ENCODE data around the gene PLD2.
"Not testable (repeated sequence)": the region's sequence is repeated elsewhere in the genome, so short reads cannot be mapped to it uniquely, and the experiment has no call there.

The PLD2 gene

DNA sequence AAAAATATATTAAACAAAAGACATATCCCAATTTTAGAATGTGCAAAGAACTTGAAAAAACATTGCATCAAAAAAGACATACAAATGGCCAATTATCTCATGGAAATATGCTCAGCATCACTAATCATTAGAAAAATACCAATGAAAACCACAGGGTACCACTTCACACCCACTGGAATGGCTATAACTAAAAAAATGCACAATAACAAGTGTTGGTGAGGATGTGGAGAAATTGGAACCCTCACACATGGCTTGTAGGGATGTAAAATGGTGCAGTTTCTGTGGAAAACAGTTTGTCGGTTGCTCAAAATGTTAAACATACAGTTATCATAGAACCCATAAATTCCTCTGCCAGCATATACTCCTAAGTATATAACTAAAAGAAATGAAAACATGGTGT lies 11.8 kb upstream of the PLD2 start:
- DNase-seq: no peak

- no peak for DNase-seq
These were observed 10.4 kb upstream of the PLD2 start for GRCh38 chr17:4796552-4796920.

- no peak for DNase-seq
These were observed 6.3 kb upstream of the PLD2 start for GRCh38 chr17:4800462-4801196.

- DNase-seq: no peak
These were observed 4.7 kb upstream of the PLD2 start, which contains the start of gene C17orf114 for GRCh38 chr17:4802228-4802627. Gene C17orf114 (minus strand): TSS chr17:4802328.

DNA sequence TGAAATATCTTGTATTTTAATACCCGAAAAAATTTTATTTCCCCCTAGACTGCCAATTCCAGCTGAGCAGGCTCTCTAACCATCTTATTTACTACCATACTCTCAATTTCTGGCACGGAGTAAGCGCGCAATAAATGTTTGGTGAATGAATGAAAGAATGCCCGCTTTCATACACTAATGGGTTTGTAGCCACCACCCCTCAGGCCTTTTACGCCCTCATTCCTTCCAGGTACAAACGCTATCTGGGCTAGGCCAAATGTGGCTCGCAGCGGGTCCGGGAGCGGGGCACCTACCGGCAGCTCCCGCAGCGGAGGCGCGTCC lies 536 bp upstream of the PLD2 start:
- no peak for DNase-seq

- no peak for DNase-seq
These were observed 839 bp downstream of the PLD2 start for GRCh38 chr17:4807605-4808377.

- DNase-seq: no peak
These were observed 1.4 kb downstream of the PLD2 start for GRCh38 chr17:4808378-4808767.

DNA sequence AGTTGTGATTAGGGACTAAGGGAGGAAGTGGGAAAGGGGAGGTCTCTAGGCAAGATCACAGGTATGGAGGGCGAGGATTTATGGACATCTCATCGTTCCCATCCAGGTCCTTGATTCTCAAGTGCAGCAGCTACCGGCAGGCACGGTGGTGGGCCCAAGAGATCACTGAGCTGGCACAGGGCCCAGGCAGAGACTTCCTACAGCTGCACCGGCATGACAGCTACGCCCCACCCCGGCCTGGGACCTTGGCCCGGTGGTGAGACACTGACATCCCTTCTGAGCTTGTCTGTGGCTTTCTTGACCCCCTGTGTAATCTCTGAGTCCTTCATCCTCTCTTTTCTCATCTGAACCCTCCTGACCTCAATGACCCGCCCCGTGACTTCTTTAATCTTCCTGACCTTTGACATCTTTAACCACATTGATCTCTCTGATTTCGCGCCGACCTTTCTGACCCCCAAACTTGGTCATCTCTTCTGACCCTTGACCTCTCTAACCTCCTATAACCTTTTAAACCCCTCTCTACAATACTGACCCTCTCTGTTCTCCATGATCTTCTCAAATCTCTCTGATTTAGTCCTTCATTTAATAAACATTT lies 3.8 kb downstream of the PLD2 start:
- DNase-seq: no peak

DNA sequence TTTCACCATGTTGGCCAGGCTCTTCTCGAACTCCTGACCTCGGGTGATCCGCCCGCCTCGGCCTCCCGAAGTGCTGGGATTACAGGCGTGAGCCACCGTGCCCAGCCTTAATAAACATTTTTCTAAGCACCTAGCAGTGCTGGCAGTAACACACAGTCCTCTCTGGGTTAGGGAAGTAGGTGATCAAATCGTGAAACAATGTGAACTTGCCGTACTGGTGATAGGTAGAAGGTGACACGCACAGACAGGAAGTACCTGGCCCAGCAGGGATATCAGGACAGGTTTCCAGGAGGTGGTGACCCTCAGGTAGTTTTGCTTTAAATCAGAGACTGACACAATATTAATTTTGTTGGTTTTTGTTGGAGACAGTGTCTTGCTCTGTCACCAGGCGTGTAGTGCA lies 4.5 kb downstream of the PLD2 start:
- DNase-seq: no peak

- DNase-seq: no peak
These were observed 5.7 kb downstream of the PLD2 start for GRCh38 chr17:4812690-4813089.

DNA sequence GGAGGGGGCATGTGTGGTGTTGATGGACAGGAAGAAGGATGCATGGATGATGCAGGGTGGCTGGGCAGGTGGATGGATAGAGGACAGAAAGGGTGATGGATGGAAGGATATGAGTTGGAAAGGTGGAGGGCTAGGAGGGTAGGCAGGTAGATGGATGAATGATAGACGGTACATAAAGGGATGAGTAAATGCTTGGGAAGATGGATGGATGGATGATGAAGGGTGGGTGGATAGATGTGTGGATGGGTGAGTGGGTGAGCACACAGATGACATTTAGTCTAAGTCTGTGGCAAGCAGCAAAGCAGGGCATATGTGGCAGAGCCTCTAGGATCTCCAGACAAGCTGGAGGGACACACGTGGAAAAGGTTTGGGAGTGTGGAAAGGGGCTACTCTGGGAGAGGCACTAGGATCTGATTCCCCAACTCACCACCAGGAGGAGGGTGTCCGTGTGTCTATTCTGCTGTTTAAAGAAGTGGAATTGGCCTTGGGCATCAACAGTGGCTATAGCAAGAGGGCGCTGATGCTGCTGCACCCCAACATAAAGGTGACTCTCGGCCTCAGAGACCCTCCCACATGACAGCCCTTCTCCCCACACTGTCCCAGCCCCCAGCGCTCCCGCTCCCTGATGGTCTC lies 8.2 kb downstream of the PLD2 start:
- no peak for DNase-seq

- no peak for DNase-seq
These were observed 9.9 kb downstream of the PLD2 start for GRCh38 chr17:4816826-4817225.

DNA sequence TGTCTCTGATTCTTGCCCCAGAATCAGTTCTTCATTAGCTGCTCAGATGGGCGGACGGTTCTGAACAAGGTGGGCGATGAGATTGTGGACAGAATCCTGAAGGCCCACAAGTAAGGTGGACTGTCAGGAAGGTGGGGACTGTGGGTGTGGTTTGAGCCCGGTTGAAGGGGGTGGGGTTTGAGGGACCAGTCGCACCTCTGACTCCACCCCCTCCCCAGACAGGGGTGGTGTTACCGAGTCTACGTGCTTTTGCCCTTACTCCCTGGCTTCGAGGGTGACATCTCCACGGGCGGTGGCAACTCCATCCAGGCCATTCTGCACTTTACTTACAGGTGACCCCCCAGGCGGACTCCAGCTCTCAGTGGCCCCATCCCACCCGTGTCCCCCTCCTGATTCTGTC lies 11.3 kb downstream of the PLD2 start:
- DNase-seq: no peak

DNA sequence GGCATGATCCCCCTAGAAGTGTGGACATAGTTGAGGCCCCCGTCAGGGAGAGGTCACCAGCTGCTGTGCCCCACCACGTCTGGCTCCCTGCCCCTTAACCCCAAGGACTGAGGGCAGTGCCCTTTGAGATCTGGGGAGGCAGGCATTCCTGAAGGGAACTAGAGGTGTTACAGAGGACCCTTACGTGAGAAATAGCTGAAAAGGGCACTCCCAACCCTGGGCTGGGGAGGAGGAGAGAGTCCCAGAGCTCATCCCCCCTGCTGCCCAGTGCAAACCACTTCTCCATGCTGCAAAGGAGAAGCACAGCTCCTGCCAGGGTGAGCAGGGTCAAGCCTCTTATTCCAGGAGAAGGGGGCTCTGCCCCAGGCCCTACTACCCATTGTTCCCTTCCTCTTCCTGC lies 15.9 kb downstream of the PLD2 start:
- no peak for DNase-seq

- DNase-seq: no peak
These were observed 16.6 kb downstream of the PLD2 start for GRCh38 chr17:4823373-4824089.

DNA sequence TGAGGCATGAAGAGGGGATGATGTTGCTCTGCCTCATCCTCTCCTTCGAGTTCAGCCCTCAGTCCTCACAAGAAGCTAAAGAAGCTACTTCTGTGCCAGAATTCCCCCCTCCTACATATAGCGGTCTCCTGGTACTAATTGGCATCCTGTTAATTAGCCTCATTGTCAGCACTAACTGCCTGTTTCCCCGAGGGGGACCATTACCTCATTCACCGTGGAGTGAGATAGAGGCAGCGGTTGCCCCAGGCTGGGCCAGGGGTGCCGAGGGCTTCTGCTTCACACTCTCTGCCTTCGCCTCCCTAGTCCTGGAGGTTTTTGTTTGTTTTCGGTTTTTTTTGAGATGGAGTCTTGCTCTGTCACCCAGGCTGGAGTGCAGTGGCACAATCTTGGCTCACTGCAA lies 20.4 kb downstream of the PLD2 start:
- DNase-seq: no peak

DNA sequence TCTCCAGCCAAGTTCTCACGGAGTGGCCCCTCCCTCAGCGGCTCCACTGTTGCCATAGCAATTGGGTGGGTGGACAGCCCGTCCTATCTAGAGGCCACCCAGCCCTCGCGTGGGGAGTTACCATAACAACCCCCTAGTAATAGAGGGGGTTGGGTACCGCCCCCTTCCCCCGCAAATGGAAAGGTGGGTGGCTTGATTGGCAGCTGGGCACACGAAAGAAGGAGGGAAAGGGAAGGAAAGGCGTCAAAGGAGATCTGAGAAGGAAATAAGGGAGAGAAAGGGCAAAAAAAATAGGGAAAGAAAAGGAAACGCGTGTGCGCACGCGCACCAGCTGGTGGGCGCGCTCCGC lies 25.9 kb downstream of the PLD2 start:
- DNase-seq: not testable (repeated sequence)

DNA sequence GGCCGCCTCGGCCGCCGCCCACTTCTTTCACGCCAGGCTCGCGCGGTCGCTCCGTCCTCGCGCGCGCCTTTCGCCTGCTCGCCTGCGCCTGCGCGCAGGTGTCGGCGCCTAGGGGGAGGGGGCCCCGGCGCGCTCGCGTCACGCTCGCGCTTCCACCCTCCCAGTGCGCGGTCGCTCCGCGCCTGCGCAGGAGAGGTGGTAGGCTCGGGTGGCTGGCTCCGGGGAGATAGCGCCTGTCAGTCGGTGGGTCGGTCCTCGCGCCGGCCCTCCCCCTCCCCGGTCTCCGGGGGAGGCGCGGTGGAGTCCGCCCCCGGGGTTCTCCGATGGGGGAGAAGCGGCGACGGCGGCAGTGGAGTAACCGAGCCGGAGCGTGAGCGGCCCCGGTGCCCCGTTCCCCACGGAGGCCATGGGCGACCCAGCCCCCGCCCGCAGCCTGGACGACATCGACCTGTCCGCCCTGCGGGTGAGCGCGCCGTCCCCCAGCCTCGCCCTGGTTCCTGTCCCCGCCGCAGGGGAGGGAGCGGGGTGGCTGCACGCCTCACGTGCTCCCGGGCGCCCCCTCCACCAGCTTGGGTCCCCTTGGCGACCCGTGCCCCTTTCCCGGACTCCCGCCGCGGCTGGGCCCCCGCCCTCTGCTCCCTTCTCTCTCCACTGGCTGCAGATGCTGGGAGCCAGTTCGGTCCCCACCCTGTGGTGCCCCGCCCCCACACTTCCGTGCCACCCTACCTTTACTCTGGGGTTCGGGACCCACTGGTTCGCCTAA lies 26.4 kb downstream of the PLD2 start, which contains the start of gene MINK1:
MINK1 (plus strand) TSS at position 163 of the 763 bp plus-strand sequence; CDS start at position 407, 244 bp downstream.
- peak; percentile 94 for DNase-seq

DNA sequence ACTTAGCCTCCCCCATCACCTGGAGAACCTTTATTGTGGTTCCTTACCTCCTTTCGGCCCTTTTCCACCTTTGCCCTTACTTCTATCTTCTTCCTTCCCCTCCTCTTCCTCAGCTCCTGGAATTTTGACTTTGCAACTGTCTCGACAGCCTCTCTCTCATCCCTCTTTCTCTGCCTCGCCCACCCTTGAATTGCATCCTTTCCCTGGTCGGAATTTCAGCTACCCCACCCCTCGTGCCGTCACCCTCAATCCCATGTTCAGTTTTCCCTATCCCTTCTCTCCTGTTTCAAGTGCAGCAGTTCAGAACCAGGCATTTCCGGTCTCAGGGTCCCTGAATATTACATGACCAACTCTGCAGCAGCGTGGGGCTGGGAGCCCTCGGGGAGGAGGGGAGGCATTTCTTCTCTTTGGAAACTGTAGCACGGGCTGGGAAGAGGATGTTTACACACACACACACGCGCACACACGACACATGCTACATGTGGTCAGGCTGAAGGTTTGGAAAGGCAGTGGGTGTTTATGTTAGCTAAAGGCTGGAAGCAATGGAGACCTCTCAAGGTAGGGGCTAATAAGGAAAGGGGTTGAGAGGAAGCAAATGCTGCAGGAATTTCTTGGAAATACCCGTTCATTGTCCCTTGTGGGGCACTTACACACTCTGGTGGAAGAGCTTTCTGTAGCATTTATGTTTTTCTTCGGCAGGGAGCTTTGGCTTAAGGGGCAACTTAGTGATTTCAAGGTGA lies 27.2 kb downstream of the PLD2 start:
- DNase-seq: no peak

DNA sequence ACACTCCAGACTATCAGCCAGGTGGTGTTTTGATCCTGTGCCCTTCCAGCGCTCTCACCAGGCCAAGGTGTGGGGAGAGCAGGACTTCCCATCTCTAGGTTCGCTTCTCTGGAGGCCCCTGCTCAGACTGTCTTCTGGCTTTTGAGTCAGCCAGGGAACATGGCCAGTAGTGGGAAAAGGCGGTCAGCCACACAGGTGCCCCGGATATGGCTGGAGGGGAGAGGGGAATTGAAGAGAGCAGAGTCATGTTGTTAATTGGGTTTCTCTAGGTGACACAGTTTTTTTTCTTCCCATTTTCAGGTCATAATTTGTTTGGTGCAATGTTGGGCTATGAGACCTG lies 27.7 kb downstream of the PLD2 start:
- DNase-seq: no peak

DNA sequence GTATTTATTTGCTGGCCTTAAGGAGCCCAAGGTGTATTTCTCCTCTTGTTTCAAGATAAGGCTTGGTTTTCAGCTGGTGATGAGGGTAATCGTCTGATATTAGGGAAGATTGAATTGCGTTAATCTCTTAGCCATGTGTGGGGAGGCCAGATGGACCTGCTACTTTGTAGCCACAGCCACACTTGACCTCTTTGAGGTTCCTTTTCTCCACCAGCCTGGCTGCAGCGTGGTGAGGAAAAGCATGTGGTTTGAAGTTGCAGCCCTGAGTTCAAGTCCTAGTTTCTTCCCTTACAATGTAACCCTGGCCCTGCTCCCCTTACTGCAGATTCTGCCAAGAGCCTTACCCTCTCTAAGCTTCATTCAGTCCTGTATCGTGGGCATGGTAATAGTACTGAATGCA lies 29.3 kb downstream of the PLD2 start:
- DNase-seq: no peak

All from CD4-positive, alpha-beta T cell treated with Interleukin-15 for 1 hour (primary cell).